Measurements from ENCODE around the gene DOK6. TPM values are rescaled to one million over a fixed set of nuclear protein-coding genes. Genes with fewer than 3 reads are reported as not detected.
"Not testable (repeated sequence)": the region's sequence is repeated elsewhere in the genome, so short reads cannot be mapped to it uniquely, and the experiment has no call there.

The DOK6 gene
- polyA plus RNA-seq (ENCODE audit: insufficient read length in 12 of 12) = 1 to 10 TPM in 11 of 12 donors, not detected in 1; 2.7 to 5.2 (median 3.7) TPM
- long read RNA-seq, donor 1, full-length matches to known transcripts = 3 of 3 reads
- long read RNA-seq, donor 1, partial matches to known transcripts = 0 of 3 reads
- long read RNA-seq, donor 1, other reads (novel, unspliced or antisense) = 0 of 3 reads
- long read RNA-seq, donor 2, full-length matches to known transcripts = 1 of 1 reads
- long read RNA-seq, donor 2, partial matches to known transcripts = 0 of 1 reads
- long read RNA-seq, donor 2, other reads (novel, unspliced or antisense) = 0 of 1 reads
- long read RNA-seq, donor 3, full-length matches to known transcripts = 1 of 1 reads
- long read RNA-seq, donor 3, partial matches to known transcripts = 0 of 1 reads
- long read RNA-seq, donor 3, other reads (novel, unspliced or antisense) = 0 of 1 reads
- long read RNA-seq, donor 4 = 0 reads
- long read RNA-seq, donor 5 = 0 reads
- long read RNA-seq, donor 6, full-length matches to known transcripts = 1 of 1 reads
- long read RNA-seq, donor 6, partial matches to known transcripts = 0 of 1 reads
- long read RNA-seq, donor 6, other reads (novel, unspliced or antisense) = 0 of 1 reads
- long read RNA-seq, donor 7 = 0 reads
- long read RNA-seq, donor 8, full-length matches to known transcripts = 1 of 1 reads
- long read RNA-seq, donor 8, partial matches to known transcripts = 0 of 1 reads
- long read RNA-seq, donor 8, other reads (novel, unspliced or antisense) = 0 of 1 reads
- long read RNA-seq, donor 9, full-length matches to known transcripts = 1 of 1 reads
- long read RNA-seq, donor 9, partial matches to known transcripts = 0 of 1 reads
- long read RNA-seq, donor 9, other reads (novel, unspliced or antisense) = 0 of 1 reads
- long read RNA-seq, donor 10, full-length matches to known transcripts = 3 of 3 reads
- long read RNA-seq, donor 10, partial matches to known transcripts = 0 of 3 reads
- long read RNA-seq, donor 10, other reads (novel, unspliced or antisense) = 0 of 3 reads
- long read RNA-seq, donor 11 = 0 reads

DNA sequence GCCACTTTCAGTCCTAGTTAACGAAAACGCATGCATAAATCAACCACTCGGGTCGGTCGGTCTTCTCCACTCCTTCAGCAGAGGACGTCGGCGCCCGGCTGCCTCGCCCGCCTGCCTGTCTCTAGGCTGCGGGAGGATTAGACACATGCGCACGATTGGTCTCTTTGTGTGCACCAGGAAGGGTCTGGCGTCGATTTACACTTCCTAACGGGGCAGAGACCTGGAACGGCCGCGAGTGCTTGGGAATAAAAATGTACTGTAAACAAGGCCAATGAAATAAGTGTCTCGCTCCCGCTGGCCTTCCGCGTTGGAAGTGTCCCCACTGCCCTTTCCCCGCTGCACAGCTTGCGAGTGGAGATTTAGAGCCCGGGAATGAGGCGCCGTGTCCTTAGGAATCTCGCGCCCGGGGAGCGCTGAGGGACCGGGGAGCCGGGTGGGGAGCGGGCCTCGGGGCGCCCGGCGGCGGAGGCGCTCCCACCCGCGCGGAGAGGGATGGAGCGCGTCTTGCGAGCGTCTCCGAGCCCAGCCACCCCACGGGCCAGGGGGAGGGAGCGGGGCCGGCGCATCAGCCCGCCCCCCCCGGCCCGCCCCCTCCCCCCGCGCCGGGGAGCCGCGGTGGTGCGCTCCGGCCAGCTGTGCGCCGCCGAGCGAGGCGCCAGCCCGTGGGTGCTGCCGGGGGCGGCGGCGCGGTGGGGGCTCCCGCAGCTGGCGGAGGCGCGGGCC, at the start of gene DOK6:
Gene DOK6, plus strand, starts transcription at position 636 of the 723 bp plus-strand sequence.
- DNase-seq = peak; percentile 78

DNA sequence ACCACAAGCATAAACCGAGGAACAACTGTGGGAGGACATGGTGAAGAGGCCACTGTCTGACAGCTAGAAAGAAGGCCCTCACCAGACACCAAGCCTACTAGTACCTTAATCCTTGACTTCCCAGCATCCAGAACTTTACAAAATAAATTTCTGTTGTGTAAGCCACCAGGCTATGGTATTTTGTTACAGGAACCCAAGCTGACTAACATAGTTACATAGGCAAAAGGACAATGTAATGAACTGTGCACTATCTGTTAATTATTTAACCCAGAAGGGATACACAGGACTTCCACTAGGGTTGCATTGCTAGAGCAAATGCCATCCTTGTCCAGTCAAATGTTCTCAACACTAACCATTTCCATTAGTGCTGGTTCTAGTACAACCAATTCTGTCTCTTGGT, 47.7 kb upstream of the DOK6 start:
- no peak for DNase-seq

DNA sequence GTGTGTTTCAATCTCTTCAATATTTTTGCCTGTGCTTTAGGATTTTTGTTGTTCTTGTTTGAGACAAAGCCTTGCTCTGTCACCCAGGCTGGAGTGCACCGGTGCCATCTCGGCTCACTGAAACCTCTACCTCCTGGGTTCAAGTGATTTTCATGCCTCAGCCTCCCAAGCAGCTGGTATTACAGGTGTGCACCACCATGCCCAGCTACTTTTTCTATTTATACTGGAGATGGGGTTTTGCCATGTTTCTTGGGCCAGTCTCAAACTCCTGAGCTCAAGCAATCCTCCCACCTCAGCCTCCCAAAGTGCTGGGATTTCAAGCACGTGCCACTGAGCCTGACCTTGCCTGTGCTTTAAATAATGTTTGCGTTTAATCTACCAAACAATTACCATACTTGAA, 43.1 kb upstream of the DOK6 start:
- DNase-seq = no peak

DNA sequence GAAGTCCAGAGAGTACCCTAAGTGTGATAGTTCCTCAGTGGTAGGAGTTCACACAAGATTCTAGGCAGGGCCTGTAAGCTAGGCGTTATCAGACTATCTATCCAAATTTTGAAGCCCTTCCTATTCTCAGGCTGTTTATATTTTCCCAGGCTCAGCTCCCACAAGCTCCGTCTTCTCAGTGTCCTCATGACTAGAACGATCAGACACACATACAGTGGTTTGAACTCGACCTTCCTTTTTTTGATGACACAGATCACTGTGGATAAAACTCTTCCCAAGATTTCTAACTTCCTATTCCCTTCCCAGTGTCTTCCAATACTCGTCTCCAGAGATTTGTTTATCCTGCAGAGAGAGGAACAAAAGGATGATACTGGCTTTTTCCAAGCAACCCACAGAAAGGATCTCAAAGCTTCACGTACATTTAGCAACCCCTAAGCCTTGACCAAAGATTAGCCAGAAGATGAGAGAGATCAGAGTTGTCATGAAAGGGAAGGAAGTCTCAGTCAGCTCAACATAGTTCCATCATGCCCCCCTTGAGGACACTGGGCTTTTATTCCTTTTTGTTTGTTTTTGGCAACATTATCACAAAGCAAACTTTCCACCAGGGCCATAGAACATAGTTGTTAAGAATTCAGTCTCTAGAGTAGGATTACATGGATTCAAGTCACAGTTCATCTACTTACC, 42.3 kb upstream of the DOK6 start:
- DNase-seq = peak; percentile 4

DNA sequence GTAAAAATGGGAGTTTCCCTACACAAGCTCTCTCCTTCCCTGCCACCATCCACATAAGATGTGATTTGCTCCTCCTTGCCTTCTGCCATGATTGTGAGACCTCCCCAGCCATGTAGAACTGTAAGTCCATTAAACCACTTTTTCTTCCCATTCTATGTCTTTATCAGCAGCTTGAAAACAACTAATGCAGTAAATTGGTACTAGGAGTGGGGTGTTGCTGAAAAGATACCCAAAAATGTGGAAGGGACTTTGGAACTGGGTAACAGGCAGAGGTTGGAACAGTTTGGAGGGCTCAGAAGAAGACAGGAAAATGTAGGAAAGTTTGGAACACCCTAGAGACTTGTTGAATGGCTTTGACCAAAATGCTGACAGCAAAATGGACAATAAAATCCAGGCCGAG, 40.9 kb upstream of the DOK6 start:
- DNase-seq = not testable (repeated sequence)

DNA sequence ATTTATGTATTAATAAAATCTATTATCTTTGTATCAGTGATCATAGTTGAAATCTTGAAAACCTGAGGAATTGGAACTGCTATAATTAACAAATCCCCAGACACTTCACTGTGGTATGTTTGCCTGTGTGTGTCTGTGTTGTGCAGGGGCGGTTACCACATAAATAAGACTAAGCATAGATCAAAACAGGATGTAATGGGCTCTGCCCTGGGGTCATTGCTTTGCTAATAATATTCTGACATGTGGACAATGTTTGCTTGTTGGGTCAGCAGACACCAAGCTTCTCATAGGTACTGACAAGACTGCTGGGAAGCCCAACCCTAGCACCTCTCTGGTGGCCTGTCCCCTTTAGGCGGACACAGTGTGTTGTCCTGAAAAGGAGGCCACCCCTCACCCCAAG, 35.8 kb upstream of the DOK6 start:
- DNase-seq = no peak

DNA sequence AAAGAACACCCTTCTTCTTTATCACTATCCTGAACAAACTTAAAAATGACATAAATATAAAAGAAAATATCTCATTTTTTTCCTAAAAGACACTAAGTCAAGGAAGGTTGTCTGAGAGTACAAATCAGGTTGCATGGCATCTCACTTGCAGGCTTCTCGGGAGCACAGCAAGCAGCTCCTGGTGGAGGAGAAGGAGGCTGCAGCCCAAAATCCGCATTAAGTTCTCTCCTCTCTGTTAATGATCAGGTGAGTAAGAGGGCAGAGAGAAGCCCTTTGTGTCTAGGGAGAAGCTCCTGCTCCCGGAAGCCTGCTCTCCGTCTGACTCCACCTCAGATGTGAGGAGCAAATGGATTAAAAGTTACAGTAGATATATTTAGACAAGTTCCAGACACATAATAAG, 35.0 kb upstream of the DOK6 start:
- DNase-seq = no peak

DNA sequence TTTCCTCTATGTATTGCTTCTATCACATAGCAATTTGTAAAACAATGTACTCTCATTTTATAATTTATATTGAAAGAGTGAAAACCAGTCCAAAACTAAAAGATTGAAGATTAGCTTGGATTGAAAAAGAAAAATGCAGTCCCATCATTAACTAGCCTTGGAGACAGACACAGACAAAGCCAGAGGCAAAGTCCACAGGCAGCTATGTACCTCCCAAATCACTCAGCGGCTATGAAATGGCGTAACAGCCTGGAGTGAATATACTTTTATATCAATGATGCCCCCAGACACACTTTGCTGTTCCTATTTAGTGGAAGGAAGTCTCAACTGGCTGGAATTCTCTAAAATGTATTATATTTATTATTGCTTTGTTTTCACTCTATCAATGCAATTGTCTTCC, 33.6 kb upstream of the DOK6 start:
- DNase-seq = no peak

DNA sequence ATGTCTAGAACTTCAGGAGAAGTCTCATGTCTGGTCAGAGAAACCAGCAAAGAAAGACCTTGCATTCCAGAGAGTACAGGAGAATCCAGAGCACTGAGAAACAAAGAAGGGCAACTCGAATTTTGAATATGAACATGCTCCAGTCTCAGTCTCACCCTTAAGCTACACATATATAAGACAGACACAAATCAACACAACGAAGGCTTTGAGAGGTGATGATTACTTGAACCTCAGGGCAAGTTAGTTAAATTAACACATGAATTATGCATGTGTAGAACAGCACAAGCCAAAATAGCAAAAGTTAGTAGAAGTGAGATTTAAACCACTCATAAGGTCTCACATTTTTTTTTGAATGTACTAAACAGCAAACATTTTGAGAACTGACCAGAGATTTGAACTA, 29.0 kb upstream of the DOK6 start:
- no peak for DNase-seq

DNA sequence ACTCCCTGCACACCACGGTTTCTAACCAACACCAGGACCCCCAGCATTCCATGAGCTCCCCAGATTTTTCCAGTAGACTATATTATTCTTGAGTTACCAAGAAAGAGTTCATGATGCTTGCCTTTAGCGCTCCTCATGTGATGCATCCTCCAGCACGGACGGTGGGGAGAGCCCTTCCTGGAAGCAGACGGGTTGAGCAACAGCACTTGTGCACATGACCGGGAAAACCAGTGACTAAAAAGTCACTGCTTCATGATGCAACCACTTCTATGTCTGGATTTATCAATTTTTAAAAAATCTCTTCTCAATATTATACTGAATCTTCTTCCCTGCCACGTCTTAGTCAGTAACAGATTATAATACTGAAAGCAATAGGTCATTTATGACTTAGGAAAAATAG, 20.4 kb upstream of the DOK6 start:
- DNase-seq = no peak

DNA sequence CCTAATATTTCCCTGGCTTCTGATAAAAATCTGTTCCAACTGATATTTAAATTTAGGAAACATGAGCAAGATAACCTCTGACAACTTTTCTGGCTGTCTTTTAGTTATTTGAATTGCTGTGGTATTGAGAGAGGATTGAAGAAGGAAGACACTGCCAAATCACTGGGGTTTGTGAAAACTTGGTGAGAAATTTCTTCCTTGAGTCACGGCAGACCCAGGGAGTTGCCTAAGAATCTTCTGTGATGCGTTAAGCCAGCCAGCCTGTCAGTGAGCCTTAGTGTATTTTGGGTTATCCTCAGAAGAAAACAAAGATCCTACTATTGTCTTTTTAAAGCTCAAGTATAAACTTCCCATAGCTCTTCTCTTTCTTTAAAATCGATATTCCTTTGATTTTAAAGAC, 17.5 kb upstream of the DOK6 start:
- DNase-seq = no peak

DNA sequence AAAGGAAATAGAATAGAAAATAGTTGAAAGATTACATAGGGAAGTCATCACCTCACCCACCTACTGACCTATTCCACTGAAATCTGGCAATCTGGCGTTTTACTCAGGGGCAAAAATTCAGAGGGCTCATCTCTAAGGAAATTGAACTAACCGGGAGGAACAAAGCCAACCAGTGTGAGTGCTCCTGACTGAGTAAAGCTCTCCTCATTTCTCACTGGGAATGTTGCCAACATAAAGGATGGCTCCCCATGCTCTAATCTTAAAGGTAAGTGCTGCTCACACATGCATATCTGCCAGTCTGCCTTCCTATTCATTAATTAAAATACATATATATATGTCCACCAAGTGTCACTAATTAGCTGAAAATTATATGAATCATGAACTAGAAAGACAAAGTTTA, 13.5 kb upstream of the DOK6 start:
- DNase-seq = peak; percentile 1

DNA sequence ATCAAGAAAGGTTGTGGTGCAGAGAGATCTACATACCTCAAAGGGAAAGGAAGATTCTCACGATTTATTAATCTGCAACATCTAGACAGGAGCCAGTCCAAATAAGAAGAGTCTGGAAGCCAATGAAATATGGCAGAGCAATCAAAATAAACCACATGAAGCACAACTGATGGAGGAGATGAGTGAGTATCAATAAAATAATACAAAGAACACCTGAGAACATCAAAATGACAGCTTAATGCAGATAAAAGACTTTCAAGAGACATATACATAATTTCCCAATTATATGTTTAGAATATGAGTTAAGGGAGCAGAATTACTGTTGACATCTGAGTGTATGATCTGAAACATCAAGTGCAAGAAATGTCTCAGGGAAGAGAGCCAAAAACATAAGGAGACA, 12.5 kb upstream of the DOK6 start:
- no peak for DNase-seq

DNA sequence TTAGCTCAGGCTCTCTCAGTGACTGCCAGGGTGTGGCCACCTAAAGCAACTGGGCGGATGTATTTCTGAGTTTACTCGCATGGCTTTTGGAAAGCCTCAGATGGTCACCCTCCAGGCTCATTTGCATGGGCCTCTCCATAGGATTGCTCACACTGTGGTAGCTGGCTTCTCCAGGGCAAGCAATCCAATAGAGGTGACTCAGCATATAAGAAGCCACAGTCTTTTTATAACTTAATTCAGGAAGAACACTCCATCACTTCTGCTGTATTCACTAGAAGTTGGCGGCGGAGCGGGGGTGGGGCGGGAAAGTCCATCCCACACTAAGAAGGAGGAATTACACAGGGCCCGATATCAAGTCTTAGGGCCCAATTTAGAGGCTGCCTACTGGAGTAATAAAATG, 3.6 kb upstream of the DOK6 start:
- no peak for DNase-seq

DNA sequence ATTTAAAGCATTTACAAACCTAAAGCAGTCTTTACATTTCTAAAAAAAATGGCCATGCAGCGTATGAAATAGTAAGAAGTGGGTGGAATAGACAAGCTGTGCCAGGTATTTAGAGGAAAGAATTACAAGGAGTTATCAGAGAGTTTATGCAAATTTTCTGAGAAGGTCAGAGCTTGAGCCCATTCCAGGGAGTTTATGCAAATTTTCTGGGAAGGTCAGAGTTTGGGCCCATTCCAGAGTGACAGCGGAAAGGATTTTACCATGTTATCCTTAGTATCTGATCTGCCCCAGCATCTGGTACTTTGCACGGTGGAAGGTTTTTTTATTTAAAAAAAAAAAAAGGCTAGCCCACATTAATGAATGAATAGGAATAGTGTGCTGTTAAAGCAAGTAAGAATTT, 1.4 kb upstream of the DOK6 start:
- DNase-seq = no peak

DNA sequence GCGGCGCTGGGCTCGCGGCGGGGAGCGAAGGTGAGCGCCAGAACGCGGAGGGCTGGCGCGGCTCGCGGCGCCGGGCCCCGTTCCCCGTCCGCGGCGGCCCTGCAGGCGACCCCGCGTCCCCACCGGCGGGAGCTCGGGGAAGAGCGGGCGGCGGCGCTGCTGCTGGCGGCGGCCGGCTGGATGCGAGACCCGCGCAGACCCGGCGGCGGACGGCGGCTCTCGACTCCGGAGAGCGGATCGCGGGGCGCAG, 213 bp downstream of the DOK6 start:
- DNase-seq = no peak

DNA sequence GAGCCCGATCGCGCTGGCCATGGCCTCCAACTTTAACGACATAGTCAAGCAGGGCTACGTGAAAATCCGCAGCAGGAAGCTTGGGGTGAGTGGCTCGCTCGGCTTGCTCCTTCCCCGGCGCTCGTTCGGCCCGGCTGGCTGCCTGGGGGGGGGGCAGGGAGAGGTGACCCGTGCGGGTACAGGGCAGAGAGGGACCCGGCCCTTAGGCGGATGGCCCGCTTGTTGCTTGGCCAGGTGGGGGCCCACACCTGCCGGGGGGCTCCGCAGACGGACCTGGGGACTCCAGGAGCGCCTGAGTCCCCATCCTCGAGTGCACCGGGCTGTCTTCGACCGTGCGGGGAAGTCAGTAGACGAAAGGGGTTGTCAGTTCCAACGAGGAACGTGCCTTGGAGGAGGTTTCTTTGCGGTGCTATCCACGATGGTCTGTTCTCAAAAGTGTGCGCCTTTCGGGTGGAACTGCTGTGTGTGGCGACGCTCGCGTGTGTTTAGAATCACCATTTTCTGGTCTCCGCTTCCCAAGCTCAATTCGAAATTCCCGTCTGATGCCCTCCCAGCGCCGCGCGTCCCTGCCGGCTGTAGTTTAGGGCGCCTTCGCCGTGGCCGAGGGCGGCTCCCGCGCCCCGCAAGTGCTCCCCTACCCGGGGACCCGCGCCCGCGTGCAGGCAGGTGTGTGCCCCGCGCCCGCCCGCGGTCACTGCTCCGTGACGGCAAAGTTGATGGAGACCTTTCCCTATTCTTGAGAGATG, 711 bp downstream of the DOK6 start:
- DNase-seq = peak; percentile 41

DNA sequence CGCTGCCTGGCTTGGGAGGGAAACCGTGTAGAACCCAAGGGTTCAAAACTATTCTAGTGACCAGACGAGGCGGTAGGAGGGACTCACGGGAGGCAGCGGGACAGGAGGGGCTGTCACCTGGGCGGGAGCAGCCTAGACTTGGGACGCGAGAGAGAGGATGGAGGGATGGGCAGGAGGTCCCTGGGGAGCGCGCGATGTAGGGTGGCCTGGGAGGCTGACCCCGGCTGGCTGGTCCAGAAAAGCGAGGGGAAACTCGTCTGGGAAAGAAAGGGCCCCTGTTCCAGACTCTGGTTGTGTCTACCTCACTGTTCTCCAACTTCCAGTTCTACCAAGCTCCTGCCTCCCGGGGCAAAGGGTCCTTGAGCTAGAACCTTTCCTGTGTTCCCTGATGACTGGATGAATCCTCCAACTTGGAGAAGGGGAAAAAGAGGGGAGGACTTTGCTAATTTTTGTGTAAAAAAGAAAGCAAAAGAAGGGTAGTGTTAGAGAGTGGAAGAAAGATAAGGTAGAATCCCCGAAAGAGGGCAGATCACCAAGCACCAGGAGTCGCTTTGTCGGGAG, 1.4 kb downstream of the DOK6 start:
- DNase-seq = peak; percentile 11

DNA sequence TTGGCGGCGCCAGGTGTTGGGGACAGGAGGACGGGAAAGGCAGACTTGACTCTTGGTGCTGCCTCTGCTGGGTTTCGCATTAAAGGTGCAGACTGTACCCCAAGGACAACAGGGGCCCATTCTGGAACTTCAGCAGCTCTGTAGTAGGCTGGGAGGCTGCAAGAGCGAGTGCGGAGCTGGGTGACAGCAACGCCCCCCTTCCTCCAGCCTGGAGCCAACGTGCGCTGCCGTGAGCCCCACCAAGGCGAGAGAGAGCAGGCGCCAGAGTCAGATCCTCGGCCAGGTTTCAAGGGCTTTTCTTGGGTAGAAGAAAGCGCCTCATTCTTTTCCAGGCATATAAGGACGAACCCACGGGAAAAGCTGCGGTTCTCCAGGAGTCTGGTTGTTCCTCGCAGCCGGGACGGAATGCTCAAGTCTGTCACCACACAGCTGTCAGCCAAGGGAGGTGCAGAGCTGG, 1.9 kb downstream of the DOK6 start:
- peak; percentile 8 for DNase-seq

DNA sequence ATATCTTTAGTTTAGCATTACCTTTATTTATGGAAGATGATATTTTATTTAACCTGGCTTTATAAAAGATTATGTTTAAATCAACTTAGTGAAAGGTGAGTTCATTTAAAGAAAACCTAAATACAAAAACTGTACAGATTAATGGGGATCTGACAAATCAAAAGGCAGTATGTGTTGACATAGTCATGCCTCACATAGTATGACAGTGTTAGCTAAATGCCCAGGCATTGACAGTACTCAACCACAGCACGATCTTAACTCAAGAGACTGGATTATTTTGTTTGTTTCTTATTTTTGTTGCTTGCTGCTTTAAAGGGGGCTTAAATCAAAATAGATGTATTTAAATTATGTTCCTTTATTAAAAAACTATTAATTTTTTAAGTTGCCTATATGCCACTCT, 7.8 kb downstream of the DOK6 start:
- no peak for DNase-seq

DNA sequence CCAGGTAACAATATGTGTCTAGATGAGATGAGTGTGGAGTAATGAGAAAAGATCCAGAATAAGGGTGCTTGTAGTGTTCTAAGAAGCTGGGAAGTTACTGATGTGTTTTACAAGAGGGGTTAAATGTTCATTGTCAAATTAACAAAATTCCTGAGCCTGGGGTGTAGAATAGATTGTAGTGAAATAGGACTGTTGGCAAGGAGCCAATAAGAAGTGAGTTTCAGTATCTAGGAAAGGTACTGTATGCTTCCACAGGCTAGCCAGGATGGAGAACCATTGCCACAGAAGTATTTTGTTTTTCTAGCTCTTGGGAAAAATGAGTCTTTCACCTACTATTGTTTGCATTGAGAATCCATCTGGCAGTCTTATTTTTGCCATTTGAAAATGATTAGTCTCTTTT, 10.5 kb downstream of the DOK6 start:
- DNase-seq = no peak
